ENCODE measurements around the gene EBLN1. TPM values are rescaled to one million over a fixed set of nuclear protein-coding genes. Genes with fewer than 3 reads are reported as not detected.

EBLN1 gene
- total and polyA plus RNA-seq, 2 of the 13 experiments (the other 11 are each of a cell fraction or from before 2014, with no cell fraction given), result not detected

GRCh38 chr10:22228943-22229801 lies 11.4 kb upstream of the EBLN1 start (continued):
- no peak for TF ChIP-seq GMEB2 (CRISPR knock-in tag; IDR thresholded peaks at IDR 0.05; ENCODE audit: low read depth)
- TF ChIP-seq ZNF549 (CRISPR knock-in tag; IDR thresholded peaks at IDR 0.05), result no peak
- no peak for TF ChIP-seq ZNF367 (CRISPR knock-in tag; IDR thresholded peaks at IDR 0.05; ENCODE audit: borderline replicate concordance)
- TF ChIP-seq ZNF30 (CRISPR knock-in tag; IDR thresholded peaks at IDR 0.05), result no peak
- TF ChIP-seq ZNF572 (CRISPR knock-in tag; IDR thresholded peaks at IDR 0.05), result no peak
- TF ChIP-seq HBP1 (CRISPR knock-in tag; IDR thresholded peaks at IDR 0.05; ENCODE audit: low read depth), result no peak; the same call in 1 of the 2 replicates
- TF ChIP-seq ZNF24 (IDR thresholded peaks at IDR 0.05), result peak; percentile 98
- TF ChIP-seq ZFP91 (CRISPR knock-in tag; IDR thresholded peaks at IDR 0.05; ENCODE audit: borderline replicate concordance), result peak; percentile 84
- TF ChIP-seq BRF2 (CRISPR knock-in tag; IDR thresholded peaks at IDR 0.05), result no peak
- peak; percentile 63 for TF ChIP-seq XRCC5 (optimal IDR thresholded peaks at IDR 0.05; ENCODE audit: low read length)
- TF ChIP-seq SP5 (CRISPR knock-in tag; IDR thresholded peaks at IDR 0.05; ENCODE audit: borderline replicate concordance, low read depth), result no peak
- peak in 1 of 2 experiments; percentile 60; a peak in 2 of 4 replicates for TF ChIP-seq ATF4 (CRISPR knock-in tag; IDR thresholded peaks at IDR 0.05)
- peak; percentile 49; the same call in 1 of the 2 replicates for TF ChIP-seq SALL2 (CRISPR knock-in tag; IDR thresholded peaks at IDR 0.05)
- TF ChIP-seq HNF1B (CRISPR knock-in tag; IDR thresholded peaks at IDR 0.05), result peak; percentile 76; the same call in 1 of the 2 replicates
- TF ChIP-seq BCLAF1 (IDR thresholded peaks at IDR 0.05), result no peak
- TF ChIP-seq ZBTB20 (CRISPR knock-in tag; IDR thresholded peaks at IDR 0.05; ENCODE audit: borderline replicate concordance, low read depth), result peak; percentile 78; the same call in 1 of the 2 replicates
